Stimulated activated CD4-positive, alpha-beta T cell treated with anti-CD3 and anti-CD28 coated beads, Interleukin-2, amount 100 ng/mL, for 48 hours (primary cell): ENCODE results near the gene RND1.
"Not testable (repeated sequence)": the region's sequence is repeated elsewhere in the genome, so short reads cannot be mapped to it uniquely, and the experiment has no call there.

ENCODE experiments used
- DNase-seq, 2 donors: peaks; one replicate each; pipeline ENCODE4 v3.0.0-alpha.2; 2020

The RND1 gene

DNA sequence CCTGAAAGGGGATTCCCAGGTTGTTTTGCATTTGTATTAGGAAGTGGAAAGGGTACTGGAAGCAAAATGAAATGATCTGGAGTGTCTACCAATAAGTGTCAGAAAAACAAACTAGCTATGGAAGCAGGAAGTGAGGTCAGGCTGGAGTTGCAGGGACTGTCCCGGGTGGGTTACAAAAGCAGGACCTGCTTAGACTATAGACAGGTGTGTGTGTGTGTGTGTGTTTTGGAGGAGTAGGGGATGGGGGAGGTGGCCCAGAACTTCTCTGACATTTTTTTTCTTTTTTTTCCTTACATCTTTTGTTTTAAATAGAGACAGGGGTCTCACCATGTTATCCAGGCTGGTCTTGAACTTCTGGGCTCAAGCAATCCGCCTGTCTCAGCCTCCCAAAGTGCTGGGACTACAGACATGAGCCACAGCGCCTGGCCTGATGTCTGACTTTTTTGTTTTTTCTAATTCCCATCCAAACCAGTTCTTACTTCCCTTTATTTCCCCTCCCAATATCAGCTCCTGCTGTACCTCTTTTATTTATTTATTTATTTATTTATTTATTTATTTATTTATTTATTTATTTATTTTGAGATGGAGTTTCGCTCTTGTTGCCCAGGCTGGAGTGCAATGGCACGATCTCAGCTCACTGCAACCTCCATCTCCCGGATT, 512 bp upstream of the RND1 start:
- no peak for DNase-seq

DNA sequence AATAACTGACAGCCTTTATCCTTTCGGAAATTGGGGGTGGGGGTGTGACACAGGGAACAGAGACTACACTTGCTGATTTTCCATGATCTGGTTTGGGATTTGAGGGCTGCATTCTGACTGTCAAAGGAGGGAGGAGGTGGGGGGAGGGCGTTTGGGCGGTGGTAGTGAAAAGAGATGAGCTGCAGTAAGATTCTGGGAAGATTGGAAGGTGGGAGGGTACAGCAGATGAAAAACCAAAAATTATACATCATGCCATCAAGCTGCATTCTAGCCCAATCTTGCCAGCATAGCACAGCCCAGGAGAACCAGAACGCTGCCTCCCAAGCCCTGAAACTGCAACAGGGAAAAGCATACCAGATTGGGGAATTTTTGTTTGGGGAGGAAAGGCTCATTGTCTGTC, 2.4 kb downstream of the RND1 start:
- DNase-seq = no peak

- DNase-seq = no peak
Observed at GRCh38 chr12:48862760-48863159, 2.9 kb downstream of the RND1 start.

- DNase-seq = no peak
Observed at GRCh38 chr12:48861111-48861510, 4.6 kb downstream of the RND1 start.

DNA sequence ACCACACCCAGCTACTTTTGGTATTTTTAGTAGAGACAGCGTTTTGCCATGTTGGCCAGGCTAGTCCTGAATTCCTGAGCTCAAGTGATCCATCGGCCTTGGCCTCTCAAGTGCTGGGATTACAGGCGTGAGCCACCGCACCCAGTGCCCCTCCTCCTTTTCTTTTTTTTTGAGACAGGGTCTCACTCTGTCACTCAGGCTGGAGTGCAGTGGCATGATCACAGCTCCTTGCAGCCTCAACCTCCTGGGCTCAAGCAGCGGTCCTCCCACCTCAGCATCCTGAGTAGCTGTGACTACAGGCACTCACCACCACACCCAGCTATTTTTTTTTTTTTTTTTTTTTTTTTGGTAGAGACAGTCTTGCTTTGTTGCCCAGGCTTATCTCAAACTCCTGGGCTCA, 5.4 kb downstream of the RND1 start:
- DNase-seq = not testable (repeated sequence)

GRCh38 chr12:48859607-48860006, 6.1 kb downstream of the RND1 start:
- DNase-seq = no peak

- DNase-seq = no peak
Observed at GRCh38 chr12:48858043-48858442, 7.6 kb downstream of the RND1 start.

DNA sequence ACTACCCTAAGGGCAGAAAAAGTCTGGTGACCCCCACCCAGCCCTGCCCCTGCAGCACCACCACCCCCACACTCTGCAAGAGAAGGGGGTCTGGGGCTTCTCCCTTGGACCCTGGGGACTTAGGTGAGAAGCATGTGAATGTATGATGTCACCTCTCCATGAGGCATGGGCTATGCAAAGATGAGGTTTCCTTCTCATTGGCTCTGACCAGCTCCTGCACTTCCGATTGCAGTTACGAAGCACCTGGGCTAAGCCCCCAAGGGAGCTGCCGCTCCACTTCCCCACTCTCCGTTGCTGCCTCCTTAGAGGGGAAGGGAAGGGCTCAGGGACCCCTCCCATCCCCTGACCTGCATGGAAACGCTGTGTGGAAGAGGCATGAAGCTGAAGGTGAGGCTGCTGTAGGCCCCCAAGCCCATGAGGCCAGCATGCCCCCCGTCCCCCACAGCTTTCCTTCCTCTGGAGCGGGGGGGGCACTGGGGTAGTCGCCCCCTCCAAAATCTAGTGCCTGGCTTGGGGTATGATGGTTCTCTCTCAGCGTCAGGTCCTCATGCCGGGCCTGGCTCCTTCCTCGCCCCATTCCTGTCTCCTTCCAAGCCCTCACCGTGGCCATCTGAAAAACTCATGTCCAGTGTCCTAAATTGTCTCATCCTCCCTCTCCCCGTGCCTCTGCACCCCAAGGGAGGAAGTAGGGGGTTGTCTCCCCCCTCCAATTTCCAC, 8.2 kb downstream of the RND1 start:
- no peak for DNase-seq

DNA sequence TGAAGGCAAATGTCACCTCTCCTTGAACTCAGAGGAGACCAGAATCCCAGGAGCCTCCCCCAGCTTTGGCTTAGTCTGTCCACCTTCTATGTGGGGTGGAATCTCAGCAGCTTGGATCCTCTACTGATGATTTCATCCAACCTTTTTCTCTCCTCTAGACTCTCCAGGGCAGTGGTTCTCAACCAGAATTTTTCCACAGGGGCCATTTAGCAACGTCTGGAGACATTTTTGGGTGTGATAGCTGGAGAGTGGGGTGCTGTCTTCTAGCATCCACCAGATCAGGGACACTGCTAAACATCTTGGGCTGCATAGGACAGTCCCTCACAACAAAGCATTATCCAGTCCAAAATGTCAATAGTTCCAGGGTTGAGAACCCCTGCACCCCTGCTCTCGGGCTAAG, 9.3 kb downstream of the RND1 start:
- DNase-seq = no peak

GRCh38 chr12:48854932-48855331, 10.7 kb downstream of the RND1 start:
- DNase-seq = not testable (repeated sequence)

DNA sequence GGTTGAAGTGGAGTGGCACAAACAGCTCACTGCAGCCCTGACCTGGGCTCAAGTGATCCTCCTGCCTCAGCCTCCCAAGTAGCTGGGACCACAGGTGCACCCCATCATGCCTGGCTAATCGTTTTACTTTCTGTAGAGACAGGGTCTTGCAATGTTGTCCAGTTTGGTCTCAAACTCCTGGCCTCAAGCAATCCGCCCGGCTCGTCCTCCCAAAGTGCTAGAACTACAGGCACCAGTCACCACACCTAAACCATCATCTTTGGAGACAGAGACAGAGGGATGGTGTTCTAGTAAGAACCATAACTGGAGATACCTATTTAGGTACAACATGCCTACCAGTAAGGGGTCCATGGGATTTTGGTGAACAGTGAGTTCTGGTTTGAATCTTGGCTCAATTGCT, 11.2 kb downstream of the RND1 start:
- no peak for DNase-seq

- DNase-seq = peak; percentile 92 to 94
Observed at GRCh38 chr12:48852734-48853688, 12.7 kb downstream of the RND1 start.

GRCh38 chr12:48851883-48852733, 13.6 kb downstream of the RND1 start, which contains the start of gene DDX23:
Gene DDX23, minus strand, starts transcription at chr12:48852163. Its CDS starts 6,381 bp downstream, at chr12:48845782.
- peak; percentile 80 to 82 for DNase-seq

- DNase-seq = not testable (repeated sequence)
Observed at GRCh38 chr12:48842021-48842420, 23.6 kb downstream of the RND1 start.

GRCh38 chr12:48838048-48838447, 27.6 kb downstream of the RND1 start:
- DNase-seq = no peak

GRCh38 chr12:48832321-48833060, 33.2 kb downstream of the RND1 start:
- no peak for DNase-seq

DNA sequence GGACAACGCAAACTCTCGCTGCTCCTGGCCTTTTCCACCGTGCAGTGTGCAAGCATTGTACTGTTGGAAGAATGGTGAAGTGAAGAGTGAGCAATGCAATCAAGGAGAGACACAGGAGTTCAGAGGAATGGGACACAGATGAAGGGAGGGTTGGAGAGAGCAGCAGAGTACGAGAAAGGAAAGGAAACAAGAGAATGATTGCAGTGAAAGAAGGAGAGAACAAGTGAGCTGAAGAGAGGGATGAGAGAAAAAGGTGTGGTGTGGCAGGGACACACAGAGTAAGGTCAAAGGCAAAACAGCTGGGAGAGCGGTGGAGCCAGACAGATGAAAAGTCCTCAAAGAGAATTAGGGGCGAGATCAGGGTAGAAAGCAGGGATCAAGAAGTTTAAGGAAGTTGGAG, 34.4 kb downstream of the RND1 start:
- no peak for DNase-seq

DNA sequence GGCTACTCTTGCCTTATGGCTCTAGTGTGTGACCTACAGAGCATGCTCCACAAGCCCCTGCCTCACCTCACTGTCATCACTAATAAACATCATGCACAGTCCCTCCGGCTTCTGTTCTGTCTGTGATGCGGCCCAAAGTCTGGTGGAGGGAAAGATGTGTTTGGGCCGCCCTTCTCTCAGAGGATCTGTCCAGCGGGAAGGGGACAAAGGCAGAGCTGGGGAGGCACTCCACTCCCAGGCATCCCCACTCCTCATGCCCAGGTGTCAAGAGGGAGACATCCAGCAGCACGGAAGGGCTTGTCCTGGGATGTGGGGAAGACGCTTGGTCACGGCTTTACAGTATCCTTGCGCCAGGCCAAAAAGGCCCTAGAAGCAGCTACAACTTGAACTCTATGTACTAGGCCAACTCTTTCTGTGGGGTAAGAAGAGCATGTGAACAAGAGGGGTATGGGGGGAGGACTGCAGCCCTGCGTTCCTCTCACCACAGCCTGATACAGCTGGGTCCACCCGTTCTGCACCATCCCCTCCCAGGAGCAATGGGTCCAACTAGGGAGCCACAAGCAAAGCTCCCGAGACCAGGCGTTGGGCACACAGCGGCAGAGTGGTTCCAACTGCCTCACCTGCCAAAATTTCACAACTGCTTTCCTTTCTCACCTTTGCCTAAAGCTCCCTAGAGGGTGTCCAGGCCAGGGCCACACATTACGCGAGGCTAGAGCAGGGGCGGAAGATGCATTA, 36.7 kb downstream of the RND1 start:
- no peak for DNase-seq

- DNase-seq = no peak
Observed at GRCh38 chr12:48828293-48828692, 37.4 kb downstream of the RND1 start.

DNA sequence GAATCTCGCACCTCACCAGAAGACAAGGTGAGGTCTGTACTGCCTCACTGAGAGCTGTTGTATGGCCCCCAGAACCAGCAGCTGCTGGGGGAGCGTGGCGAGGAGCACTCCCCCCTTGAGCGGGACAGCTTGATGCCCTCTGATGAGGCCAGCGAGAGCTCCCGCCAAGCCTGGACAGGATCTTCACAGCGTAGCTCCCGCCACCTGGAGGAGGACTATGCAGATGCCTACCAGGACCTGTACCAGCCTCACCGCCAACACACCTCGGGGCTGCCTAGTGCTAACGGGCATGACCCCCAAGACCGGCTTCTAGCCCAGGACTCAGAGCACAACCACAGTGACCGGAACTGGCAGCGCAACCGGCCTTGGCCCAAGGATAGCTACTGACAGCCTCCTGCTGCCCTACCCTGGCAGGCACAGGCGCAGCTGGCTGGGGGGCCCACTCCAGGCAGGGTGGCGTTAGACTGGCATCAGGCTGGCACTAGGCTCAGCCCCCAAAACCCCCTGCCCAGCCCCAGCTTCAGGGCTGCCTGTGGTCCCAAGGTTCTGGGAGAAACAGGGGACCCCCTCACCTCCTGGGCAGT, 38.1 kb downstream of the RND1 start:
- DNase-seq = no peak

- DNase-seq = no peak
Observed at GRCh38 chr12:48827026-48827425, 38.6 kb downstream of the RND1 start.
